Thoracic aorta (tissue), 2 donors: ENCODE measurements around the gene STK39. TPM values are rescaled to one million over a fixed set of nuclear protein-coding genes. Genes with fewer than 3 reads are reported as not detected.

ENCODE experiments used
- ATAC-seq: fragments of 150-250 bp; one replicate; pipeline ENCODE4 v1.8.0; 2017; ENCODE audit warnings: low read depth; ENCODE audit not compliant: insufficient number of reproducible peaks, low FRiP score
- DNase-seq: peaks from one replicate; pipeline ENCODE4 v3.0.0-alpha.2; 2020; ENCODE audit warnings: low spot score
- H3K27ac ChIP-seq, 2 donors: fragments of 200-600 bp; sonication (generic); 1 replicate in 1 of 2; 2 replicates in 1 of 2; pipeline ENCODE4 v1.5.1; 2016; ENCODE audit warnings: mild to moderate bottlenecking in 2 of 2, moderate library complexity in 2 of 2
- H3K27me3 ChIP-seq: fragments of 200-600 bp; sonication (generic); replicated peaks from 2 replicates; pipeline ENCODE4 v1.6.0; 2016; ENCODE audit warnings: mild to moderate bottlenecking; ENCODE audit not compliant: insufficient read depth
- H3K36me3 ChIP-seq: fragments of 200-600 bp; sonication (generic); one replicate; pipeline ENCODE4 v1.5.1; 2016
- H3K4me1 ChIP-seq, 2 donors: fragments of 200-600 bp; sonication (generic); 1 replicate in 1 of 2; 2 replicates in 1 of 2; pipeline versions ENCODE4 v1.5.1 to v1.6.0; 2016; ENCODE audit warnings: low read depth in 2 of 2, mild to moderate bottlenecking in 1 of 2; ENCODE audit not compliant: control insufficient read depth in 1 of 2
- H3K4me3 ChIP-seq: fragments of 200-600 bp; sonication (generic); 2 replicates; pipeline ENCODE4 v1.5.1; 2016; ENCODE audit warnings: mild to moderate bottlenecking
- H3K9me3 ChIP-seq: fragments of 200-600 bp; sonication (generic); 2 replicates; pipeline ENCODE4 v1.5.1; 2016
- total RNA-seq, 2 donors: library from RNA; depleted of rRNA; stranded (reverse); fragments of >200 nt; gene quantifications; one replicate each; pipeline versions ENCODE4 v1.1.0 to v1.2.3, GENCODE V29; 2016
- TF ChIP-seq, protein P1 (sequence below): fragments of 200-600 bp; sonication (generic); IDR thresholded peaks from one replicate; pipeline ENCODE4 v1.5.1; 2019; ENCODE audit warnings: antibody characterized with exemption

The STK39 gene
- total RNA-seq, 2 donors from 2014 or later: 11.5 to 18.5 TPM

DNA sequence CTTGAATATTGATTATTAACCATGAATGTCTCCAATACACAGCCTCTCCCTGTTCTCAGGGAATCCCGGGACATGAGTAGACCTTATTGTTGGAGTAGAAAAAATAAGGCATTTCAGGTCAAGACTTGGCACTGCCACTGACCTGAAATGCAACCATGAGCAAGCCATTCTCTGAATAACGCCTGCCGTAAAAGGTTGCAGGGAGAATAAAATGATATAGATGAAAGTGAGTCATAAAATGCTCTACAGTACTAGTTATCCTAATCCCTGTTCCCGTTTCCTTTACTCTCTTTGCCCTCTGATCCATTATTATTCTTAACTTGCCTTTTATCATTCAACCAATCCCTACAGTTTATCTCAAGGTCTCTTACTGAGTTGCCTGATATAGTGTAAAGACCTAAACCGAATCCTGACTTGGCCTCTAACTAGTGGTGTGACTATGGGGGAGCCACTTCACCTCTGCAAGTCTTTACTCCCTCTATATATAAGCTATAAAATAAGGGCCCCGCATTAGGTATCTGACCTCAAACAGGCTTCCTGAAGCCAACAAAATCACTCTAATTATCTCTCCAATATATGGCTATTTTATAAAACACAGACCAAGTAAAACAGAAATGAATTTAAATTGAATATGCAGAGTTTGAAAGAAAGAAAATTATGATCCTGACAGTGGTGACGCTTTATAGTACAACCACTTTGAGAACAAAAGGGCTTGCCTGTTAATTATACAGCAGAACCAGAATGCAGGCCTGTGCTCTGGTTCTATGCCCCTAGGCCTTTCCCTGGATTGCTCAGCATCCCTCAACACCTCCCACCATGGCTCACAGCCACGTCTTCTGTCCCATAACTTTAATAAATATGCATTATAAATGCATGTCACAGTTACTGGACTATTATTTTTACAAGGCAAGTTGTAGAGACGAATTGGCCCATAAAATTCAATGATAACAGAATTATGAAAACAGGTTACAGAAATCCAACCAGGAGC lies 183.1 kb downstream of the STK39 start:
- TF ChIP-seq, protein P1, sequence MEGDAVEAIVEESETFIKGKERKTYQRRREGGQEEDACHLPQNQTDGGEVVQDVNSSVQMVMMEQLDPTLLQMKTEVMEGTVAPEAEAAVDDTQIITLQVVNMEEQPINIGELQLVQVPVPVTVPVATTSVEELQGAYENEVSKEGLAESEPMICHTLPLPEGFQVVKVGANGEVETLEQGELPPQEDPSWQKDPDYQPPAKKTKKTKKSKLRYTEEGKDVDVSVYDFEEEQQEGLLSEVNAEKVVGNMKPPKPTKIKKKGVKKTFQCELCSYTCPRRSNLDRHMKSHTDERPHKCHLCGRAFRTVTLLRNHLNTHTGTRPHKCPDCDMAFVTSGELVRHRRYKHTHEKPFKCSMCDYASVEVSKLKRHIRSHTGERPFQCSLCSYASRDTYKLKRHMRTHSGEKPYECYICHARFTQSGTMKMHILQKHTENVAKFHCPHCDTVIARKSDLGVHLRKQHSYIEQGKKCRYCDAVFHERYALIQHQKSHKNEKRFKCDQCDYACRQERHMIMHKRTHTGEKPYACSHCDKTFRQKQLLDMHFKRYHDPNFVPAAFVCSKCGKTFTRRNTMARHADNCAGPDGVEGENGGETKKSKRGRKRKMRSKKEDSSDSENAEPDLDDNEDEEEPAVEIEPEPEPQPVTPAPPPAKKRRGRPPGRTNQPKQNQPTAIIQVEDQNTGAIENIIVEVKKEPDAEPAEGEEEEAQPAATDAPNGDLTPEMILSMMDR: no peak
- ATAC-seq: no peak

DNA sequence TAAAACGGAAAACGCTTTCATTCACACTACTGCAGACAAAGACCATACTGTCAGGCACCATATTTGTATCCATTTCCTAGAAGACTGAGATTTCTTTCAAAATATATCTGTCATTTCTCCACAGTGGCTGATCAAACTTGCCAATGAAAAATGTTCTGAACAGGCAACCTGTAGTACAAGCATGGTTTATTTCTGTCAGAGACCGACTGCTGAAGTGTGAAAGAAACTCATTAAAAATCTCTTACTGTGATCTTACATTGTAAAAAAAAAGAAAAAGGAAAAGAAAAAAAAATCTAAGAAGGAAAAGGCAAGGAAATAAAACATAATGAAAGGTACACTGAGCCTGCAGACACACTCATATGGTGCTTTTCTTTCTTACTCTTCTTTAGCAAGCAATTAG lies 184.5 kb downstream of the STK39 start:
- Histone ChIP-seq H3K4me1 (no peaks in the 10 kb centered on the region), H3K27me3 (no peaks in the 10 kb centered on the region), H3K27ac (no peak overlapping the region), H3K4me3 (no peak overlapping the region), H3K9me3 (no peaks in the 10 kb centered on the region), H3K36me3 (no peaks in the 10 kb centered on the region)
- TF ChIP-seq, protein P1: no peak
- no peak for ATAC-seq
- DNase-seq: no peak

More for the DNA sequence above, 183.1 kb downstream of the STK39 start:
- no peak for DNase-seq
- no peaks in the 10 kb centered on the region for H3K27me3 ChIP-seq
- no peaks in the 10 kb centered on the region for H3K4me1 ChIP-seq
- no peaks in the 10 kb centered on the region for H3K9me3 ChIP-seq
- no peaks in the 10 kb centered on the region for H3K36me3 ChIP-seq
- H3K27ac ChIP-seq: no peak overlapping the region
- no peak overlapping the region for H3K4me3 ChIP-seq

DNA sequence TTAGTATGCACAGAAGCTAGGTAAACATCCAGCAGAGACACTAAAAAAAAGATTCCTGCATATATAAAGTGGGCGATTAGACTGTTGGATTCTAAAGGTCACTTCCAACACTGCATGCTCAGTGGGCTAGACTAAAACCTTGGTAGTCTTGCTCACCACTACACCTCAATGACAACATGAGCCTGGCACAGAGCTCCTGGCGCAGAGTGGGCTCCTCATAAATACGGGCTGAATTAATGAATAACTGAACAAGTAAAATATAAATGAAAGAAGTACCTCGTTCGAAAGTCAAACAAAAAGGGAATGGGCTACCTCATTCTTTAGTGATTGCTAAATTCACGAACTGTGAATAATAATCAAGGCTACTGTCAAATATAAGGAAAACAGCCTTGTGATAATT lies 185.3 kb downstream of the STK39 start:
- Histone ChIP-seq H3K4me3 (no peak overlapping the region), H3K4me1 (no peaks in the 10 kb centered on the region), H3K36me3 (no peaks in the 10 kb centered on the region), H3K27ac (no peak overlapping the region), H3K9me3 (no peaks in the 10 kb centered on the region), H3K27me3 (no peaks in the 10 kb centered on the region)
- DNase-seq: no peak
- no peak for ATAC-seq
- TF ChIP-seq, protein P1: no peak

DNA sequence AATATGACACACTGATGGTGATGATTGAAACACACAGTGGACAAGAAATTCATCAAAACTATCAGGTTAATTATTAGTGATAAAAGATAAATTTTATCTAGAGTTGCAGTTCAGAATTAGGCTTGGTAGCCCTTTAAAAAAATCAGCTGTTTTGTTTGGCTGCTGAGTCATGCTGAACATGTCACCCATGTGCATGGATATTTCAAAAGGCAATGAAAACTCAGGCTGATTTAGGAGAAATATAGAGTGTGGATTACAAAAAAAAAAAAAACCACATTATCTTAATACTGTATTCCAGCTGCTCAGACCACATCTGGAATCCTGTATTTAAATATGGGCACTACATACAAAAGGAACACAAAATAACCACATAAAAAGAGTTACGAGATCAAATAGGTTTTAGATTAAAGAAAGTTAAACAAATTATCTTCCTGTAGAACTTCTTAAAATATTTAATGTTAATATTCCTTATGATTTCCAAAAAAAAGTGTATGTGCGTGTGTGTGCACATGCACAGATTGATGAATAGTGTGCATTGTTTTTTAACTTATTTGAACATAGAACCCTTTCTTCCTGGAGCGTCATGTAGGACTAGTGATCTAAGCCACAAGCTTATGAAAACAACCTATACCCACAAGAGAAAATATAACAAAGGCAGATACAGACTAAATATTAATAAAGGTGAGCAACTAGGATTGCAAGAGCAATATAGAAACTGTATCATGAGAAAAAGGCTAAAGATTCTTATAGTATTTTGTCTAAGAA lies 186.2 kb downstream of the STK39 start:
- no peaks in the 10 kb centered on the region for H3K36me3 ChIP-seq
- H3K27ac ChIP-seq: no peak overlapping the region
- H3K27me3 ChIP-seq: no peaks in the 10 kb centered on the region
- H3K9me3 ChIP-seq: no peaks in the 10 kb centered on the region
- TF ChIP-seq, protein P1: no peak
- H3K4me3 ChIP-seq: no peak overlapping the region
- DNase-seq (no peak), ATAC-seq (no peak)
- H3K4me1 ChIP-seq: no peaks in the 10 kb centered on the region

DNA sequence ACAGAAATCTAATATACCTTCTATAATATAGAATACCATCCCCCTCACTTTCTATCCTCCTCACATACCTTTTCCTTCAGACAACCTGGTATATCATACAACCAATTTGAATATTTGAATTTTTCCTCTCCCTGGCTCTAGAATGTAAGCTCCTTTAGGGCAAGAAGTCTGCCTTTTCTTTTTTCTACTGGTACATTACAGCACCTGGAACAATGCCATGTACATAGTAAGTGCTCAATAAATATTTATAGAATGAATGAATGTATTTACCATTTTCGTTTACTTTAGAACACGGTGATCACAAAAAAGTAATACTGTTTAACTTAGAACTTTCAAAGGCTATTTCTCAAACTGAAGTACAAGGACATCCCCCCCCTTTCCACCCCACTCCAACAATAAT lies 187.6 kb downstream of the STK39 start:
- TF ChIP-seq, protein P1: no peak
- Histone ChIP-seq H3K36me3 (no peaks in the 10 kb centered on the region), H3K4me3 (no peak overlapping the region), H3K27me3 (no peaks in the 10 kb centered on the region), H3K27ac (no peak overlapping the region), H3K4me1 (no peaks in the 10 kb centered on the region), H3K9me3 (no peaks in the 10 kb centered on the region)
- no peak for DNase-seq
- ATAC-seq: no peak
